Measurements from ENCODE around the gene LIPJ. TPM values are rescaled to one million over a fixed set of nuclear protein-coding genes. Genes with fewer than 3 reads are reported as not detected.

Gene LIPJ
- total and polyA plus RNA-seq, 2 of the 13 experiments (the other 11 are each of a cell fraction or from before 2014, with no cell fraction given): not detected

DNA sequence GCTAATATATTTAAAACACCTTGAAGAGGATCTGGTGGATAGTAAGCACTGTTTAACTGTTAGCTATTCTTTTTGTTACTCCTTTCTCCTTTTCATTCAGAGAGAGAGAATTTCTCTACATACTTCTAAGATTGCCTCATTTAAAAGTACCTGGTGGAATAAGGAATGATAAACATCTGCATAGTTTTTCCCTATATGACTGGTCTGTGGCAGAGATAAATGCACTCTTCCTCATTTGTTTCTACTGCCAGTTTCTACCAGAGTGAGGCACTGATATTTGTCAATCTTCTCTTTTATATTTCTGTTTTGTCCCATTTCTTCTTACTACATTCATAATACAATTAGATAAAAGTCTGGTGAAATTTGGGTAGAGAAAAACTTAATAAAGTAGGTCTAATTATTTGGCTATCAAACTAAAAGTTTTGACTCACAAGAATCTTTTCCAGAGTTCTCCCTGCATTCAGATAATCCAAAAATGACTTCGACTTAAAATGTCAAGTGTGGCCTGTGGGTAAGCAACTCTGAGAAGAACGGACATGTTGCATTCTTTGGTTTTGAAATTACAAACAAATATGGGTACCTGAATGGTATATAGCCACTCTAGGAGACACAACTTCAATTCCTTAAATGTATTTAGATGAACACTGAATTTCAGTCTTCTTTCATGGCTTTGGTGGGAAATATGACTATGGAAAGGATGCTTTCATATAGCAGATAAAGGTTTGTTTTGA lies 42.3 kb upstream of the LIPJ start:
- FAIRE-seq: no peak
- Histone ChIP-seq H3K27ac (ENCODE audit: extremely low read length, insufficient read depth, low read length) (no peak overlapping the region), H4K20me1 (ENCODE audit: insufficient read depth, low read length) (no peaks in the 10 kb centered on the region), H3K9me3 (ENCODE audit: low read length) (no peaks in the 10 kb centered on the region), H3K9ac (ENCODE audit: insufficient read depth, low read depth, low read length) (no peak overlapping the region), H2AFZ (ENCODE audit: low read length) (no peak overlapping the region), H3K4me2 (ENCODE audit: low read depth, low read length) (no peak overlapping the region), H3K4me1 (ENCODE audit: insufficient read depth, low read length) (no peaks in the 10 kb centered on the region), H3K27me3 (ENCODE audit: control insufficient read depth in 1 of 2, insufficient read depth in 2 of 2, low read length in 2 of 2) (no peaks in the 10 kb centered on the region), H3K36me3 (replicated peaks in 1 of 2; ENCODE audit: control insufficient read depth in 1 of 2, insufficient read depth in 2 of 2, low read length in 2 of 2) (no peaks in the 10 kb centered on the region), H3K4me3 (replicated peaks in 1 of 3; ENCODE audit: insufficient read depth in 1 of 3, low read depth in 2 of 3, low read length in 3 of 3) (no peak overlapping the region), H3K79me2 (ENCODE audit: insufficient read depth, low read length) (no peaks in the 10 kb centered on the region)
- ChIA-PET CTCF (ENCODE audit: low intra/inter-chr PET ratio, low total read pairs) (no interaction called here), POLR2A (no interaction called here)
- ATAC-seq: no peak
- no TSS peak for BruUV-seq (replicated peaks)
- WGBS (ENCODE audit: low lambda C conversion rate): 3% methylated on average over 2 of the region's 2 CpGs
- TF ChIP-seq ZNF263 (CRISPR knock-in tag; IDR thresholded peaks at IDR 0.05) (no peak), PAX8 (CRISPR knock-in tag; IDR thresholded peaks at IDR 0.05; ENCODE audit: borderline replicate concordance) (no peak), ATF7 (IDR thresholded peaks at IDR 0.05) (no peak), ATF7 (CRISPR knock-in tag; IDR thresholded peaks at IDR 0.05) (no peak)
- in situ Hi-C loops (cut with HindIII; ENCODE audit: extremely low pct_ligation_motif_present, low pct_unique_long_range_greater_than_20kb) (no loop called here), intact Hi-C loops (cut with micrococcal nuclease; ENCODE audit: unreplicated experiment) (no loop called here)
- DNase-seq (ENCODE audit: low spot score): no peak

DNA sequence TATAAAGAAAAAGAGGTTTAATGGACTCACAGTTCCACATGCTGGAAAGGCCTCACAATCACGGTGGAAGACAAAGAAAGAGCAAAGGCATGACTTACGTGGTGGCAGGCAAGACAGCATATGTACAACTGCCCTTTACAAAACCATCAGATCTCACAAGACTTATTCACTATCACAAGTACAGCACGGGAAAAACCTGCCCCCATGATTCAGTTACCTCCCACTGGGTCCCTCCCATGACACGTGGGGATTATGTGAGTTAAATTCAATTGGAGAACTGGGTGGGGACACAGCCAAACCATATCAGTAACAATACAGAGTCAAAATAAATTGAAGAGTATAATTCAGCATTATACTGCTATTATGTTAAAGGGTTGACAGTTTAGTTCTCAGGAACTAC lies 41.2 kb upstream of the LIPJ start:
- in situ Hi-C loops (cut with HindIII; ENCODE audit: extremely low pct_ligation_motif_present, low pct_unique_long_range_greater_than_20kb): no loop called here
- Histone ChIP-seq H3K27ac (ENCODE audit: extremely low read length, insufficient read depth, low read length) (no peak overlapping the region), H2AFZ (ENCODE audit: low read length) (no peak overlapping the region), H3K27me3 (ENCODE audit: control insufficient read depth in 1 of 2, insufficient read depth in 2 of 2, low read length in 2 of 2) (no peaks in the 10 kb centered on the region), H3K9ac (ENCODE audit: insufficient read depth, low read depth, low read length) (no peak overlapping the region), H3K4me3 (replicated peaks in 1 of 3; ENCODE audit: insufficient read depth in 1 of 3, low read depth in 2 of 3, low read length in 3 of 3) (no peak overlapping the region), H3K4me1 (ENCODE audit: insufficient read depth, low read length) (no peaks in the 10 kb centered on the region), H4K20me1 (ENCODE audit: insufficient read depth, low read length) (no peaks in the 10 kb centered on the region), H3K79me2 (ENCODE audit: insufficient read depth, low read length) (no peaks in the 10 kb centered on the region), H3K4me2 (ENCODE audit: low read depth, low read length) (no peak overlapping the region), H3K9me3 (ENCODE audit: low read length) (no peaks in the 10 kb centered on the region), H3K36me3 (replicated peaks in 1 of 2; ENCODE audit: control insufficient read depth in 1 of 2, insufficient read depth in 2 of 2, low read length in 2 of 2) (no peaks in the 10 kb centered on the region)
- DNase-seq (ENCODE audit: low spot score) (no peak), FAIRE-seq (no peak), ATAC-seq (no peak)
- ChIA-PET CTCF (ENCODE audit: low intra/inter-chr PET ratio, low total read pairs) (no interaction called here), POLR2A (no interaction called here)
- no TSS peak for BruUV-seq (replicated peaks)
- intact Hi-C loops (cut with micrococcal nuclease; ENCODE audit: unreplicated experiment): no loop called here
- no peak for TF ChIP-seq NFKB2 (CRISPR knock-in tag; IDR thresholded peaks at IDR 0.05; ENCODE audit: borderline replicate concordance)
- no peak for TF ChIP-seq SYNCRIP (IDR thresholded peaks at IDR 0.05; ENCODE audit: insufficient read depth, low read depth, low read length)
- TF ChIP-seq, protein P1, sequence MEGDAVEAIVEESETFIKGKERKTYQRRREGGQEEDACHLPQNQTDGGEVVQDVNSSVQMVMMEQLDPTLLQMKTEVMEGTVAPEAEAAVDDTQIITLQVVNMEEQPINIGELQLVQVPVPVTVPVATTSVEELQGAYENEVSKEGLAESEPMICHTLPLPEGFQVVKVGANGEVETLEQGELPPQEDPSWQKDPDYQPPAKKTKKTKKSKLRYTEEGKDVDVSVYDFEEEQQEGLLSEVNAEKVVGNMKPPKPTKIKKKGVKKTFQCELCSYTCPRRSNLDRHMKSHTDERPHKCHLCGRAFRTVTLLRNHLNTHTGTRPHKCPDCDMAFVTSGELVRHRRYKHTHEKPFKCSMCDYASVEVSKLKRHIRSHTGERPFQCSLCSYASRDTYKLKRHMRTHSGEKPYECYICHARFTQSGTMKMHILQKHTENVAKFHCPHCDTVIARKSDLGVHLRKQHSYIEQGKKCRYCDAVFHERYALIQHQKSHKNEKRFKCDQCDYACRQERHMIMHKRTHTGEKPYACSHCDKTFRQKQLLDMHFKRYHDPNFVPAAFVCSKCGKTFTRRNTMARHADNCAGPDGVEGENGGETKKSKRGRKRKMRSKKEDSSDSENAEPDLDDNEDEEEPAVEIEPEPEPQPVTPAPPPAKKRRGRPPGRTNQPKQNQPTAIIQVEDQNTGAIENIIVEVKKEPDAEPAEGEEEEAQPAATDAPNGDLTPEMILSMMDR (CRISPR knock-in tag; IDR thresholded peaks at IDR 0.05): no peak
- TF ChIP-seq PHF8 (CRISPR knock-in tag; IDR thresholded peaks at IDR 0.05): no peak
- TF ChIP-seq ZNF343 (CRISPR knock-in tag; IDR thresholded peaks at IDR 0.05): no peak
- TF ChIP-seq RARA (CRISPR knock-in tag; IDR thresholded peaks at IDR 0.05): no peak
- TF ChIP-seq HOMEZ (CRISPR knock-in tag; IDR thresholded peaks at IDR 0.05; ENCODE audit: low read depth): no peak
- no peak for TF ChIP-seq ZC3H4 (CRISPR knock-in tag; IDR thresholded peaks at IDR 0.05; ENCODE audit: borderline replicate concordance)
- no peak for TF ChIP-seq ZNF550 (CRISPR knock-in tag; IDR thresholded peaks at IDR 0.05; ENCODE audit: borderline replicate concordance)
- TF ChIP-seq ZNF776 (CRISPR knock-in tag; IDR thresholded peaks at IDR 0.05): no peak
- 2% methylated on average over 4 of the region's 4 CpGs for WGBS (ENCODE audit: low lambda C conversion rate)
